ENCODE data around the gene ABCB6. TPM values are rescaled to one million over a fixed set of nuclear protein-coding genes. Genes with fewer than 3 reads are reported as not detected.

Gene ABCB6
- total RNA-seq, 6 experiments from 2014 or later: 12.5 to 16.5 (median 13.9) TPM

GRCh38 chr2:219177552-219178376, 41.0 kb downstream of the ABCB6 start, which contains the start of gene RETREG2:
Gene RETREG2 (plus strand): TSS chr2:219178275. CDS start chr2:219178353, 78 bp downstream.
- peaks cover 38% of the 10 kb centered on the region for H3K4me1 Mint-ChIP-seq (ENCODE audit: low read depth)
- H3K27me3 Mint-ChIP-seq (ENCODE audit: insufficient read depth): peaks cover 2% of the 10 kb centered on the region
- DNase-seq: peak; percentile 71
- peak within 1 kb of the TSS; percentile 94 for H3K4me3 Mint-ChIP-seq
- TF ChIP-seq, protein P1, sequence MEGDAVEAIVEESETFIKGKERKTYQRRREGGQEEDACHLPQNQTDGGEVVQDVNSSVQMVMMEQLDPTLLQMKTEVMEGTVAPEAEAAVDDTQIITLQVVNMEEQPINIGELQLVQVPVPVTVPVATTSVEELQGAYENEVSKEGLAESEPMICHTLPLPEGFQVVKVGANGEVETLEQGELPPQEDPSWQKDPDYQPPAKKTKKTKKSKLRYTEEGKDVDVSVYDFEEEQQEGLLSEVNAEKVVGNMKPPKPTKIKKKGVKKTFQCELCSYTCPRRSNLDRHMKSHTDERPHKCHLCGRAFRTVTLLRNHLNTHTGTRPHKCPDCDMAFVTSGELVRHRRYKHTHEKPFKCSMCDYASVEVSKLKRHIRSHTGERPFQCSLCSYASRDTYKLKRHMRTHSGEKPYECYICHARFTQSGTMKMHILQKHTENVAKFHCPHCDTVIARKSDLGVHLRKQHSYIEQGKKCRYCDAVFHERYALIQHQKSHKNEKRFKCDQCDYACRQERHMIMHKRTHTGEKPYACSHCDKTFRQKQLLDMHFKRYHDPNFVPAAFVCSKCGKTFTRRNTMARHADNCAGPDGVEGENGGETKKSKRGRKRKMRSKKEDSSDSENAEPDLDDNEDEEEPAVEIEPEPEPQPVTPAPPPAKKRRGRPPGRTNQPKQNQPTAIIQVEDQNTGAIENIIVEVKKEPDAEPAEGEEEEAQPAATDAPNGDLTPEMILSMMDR (IDR thresholded peaks at IDR 0.05): peak; percentile 76
- H3K36me3 Mint-ChIP-seq (ENCODE audit: low read depth): peaks cover 27% of the 10 kb centered on the region
- peak within 1 kb of the TSS; percentile 95 for H3K27ac Mint-ChIP-seq
- no peaks in the 10 kb centered on the region for H3K9me3 Mint-ChIP-seq

GRCh38 chr2:219176818-219177551, 41.8 kb downstream of the ABCB6 start, which contains the start of gene CNPPD1:
Gene CNPPD1 (minus strand): TSS chr2:219176925. CDS start chr2:219176828, 97 bp downstream.
- no peaks in the 10 kb centered on the region for H3K9me3 Mint-ChIP-seq
- H3K27ac Mint-ChIP-seq: peak within 1 kb of the TSS; percentile 95
- peaks cover 2% of the 10 kb centered on the region for H3K27me3 Mint-ChIP-seq (ENCODE audit: insufficient read depth)
- peaks cover 27% of the 10 kb centered on the region for H3K36me3 Mint-ChIP-seq (ENCODE audit: low read depth)
- peaks cover 38% of the 10 kb centered on the region for H3K4me1 Mint-ChIP-seq (ENCODE audit: low read depth)
- peak; percentile 60 for DNase-seq
- H3K4me3 Mint-ChIP-seq: peak within 1 kb of the TSS; percentile 94
- TF ChIP-seq, protein P1 (IDR thresholded peaks at IDR 0.05): no peak

DNA sequence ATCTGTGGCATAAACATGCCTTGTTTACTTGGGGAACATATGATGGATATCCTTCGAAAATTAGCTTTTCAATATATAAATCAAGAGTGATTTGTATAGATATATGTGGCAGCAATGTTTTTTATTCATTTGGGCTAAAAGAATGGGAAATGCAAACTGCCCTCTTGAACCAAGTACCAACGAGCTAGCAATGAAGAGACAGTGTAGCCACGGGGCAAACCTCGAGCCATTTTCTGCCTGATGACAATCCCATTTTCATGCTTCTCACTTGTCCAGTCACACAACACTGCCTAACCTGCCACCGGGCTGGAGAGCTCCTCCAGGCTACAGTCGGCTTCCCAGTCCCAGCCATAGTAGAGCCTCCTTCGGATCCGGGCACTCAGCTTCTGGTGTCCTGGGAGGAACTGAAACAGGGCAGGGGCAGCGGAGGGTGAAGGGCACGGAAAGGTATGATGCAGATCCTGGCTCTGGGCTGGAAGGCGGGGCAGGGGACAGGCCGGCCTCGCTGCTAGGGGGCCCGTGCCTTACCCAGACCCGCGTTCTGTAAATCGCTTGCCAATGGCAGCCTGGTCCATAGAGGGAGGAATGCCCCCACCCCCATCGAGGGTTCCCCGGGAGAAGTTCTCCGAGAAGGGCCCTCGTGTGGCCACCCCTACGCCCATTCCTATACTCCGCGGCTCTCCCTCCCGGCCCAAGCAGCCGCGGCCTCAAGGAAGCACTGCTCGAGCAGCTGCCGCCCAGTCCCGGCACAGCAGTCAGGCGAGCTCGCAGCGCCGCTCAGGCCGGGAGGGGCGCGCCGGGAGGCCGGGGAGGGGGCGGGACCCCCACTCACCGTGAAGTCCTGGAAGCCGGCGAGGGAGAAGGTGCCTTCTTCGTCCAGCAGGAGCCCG, 42.6 kb downstream of the ABCB6 start:
- TF ChIP-seq, protein P1 (IDR thresholded peaks at IDR 0.05): peak; percentile 53
- peak; percentile 30 for DNase-seq
- Mint-ChIP-seq H3K4me1 (ENCODE audit: low read depth) (peaks cover 45% of the 10 kb centered on the region), H3K27me3 (ENCODE audit: insufficient read depth) (peaks cover 2% of the 10 kb centered on the region), H3K9me3 (no peaks in the 10 kb centered on the region), H3K4me3 (peak overlapping the region; percentile 94), H3K27ac (peak overlapping the region; percentile 64), H3K36me3 (ENCODE audit: low read depth) (peaks cover 28% of the 10 kb centered on the region)

DNA sequence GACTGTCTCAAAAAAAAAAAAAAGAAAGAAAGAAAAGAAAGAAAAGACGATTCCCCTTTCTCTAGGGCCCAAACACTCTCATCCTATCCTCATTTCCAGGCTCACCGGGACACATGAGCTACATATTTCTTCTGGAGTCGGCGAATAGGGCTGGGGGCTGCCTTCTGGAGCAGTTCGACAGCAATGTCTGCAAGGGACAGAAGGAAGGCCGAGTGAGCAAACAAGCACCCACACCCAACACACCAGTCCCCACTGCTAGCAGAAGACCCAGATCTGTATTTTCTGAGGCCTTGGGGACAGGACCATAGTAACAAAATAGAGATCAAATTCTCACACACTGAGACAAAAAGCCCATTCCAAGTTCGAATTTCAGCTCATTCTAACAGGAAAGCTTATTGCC, 43.3 kb downstream of the ABCB6 start:
- peak overlapping the region; percentile 94 for H3K4me3 Mint-ChIP-seq
- peaks cover 2% of the 10 kb centered on the region for H3K27me3 Mint-ChIP-seq (ENCODE audit: insufficient read depth)
- H3K36me3 Mint-ChIP-seq (ENCODE audit: low read depth): peaks cover 22% of the 10 kb centered on the region
- DNase-seq: no peak
- H3K27ac Mint-ChIP-seq: no peak overlapping the region
- no peaks in the 10 kb centered on the region for H3K9me3 Mint-ChIP-seq
- TF ChIP-seq, protein P1 (IDR thresholded peaks at IDR 0.05): no peak
- peaks cover 48% of the 10 kb centered on the region for H3K4me1 Mint-ChIP-seq (ENCODE audit: low read depth)

- TF ChIP-seq, protein P1 (IDR thresholded peaks at IDR 0.05): no peak
- no peak for DNase-seq
- Mint-ChIP-seq H3K4me1 (ENCODE audit: low read depth) (peaks cover 48% of the 10 kb centered on the region), H3K9me3 (no peaks in the 10 kb centered on the region), H3K36me3 (ENCODE audit: low read depth) (peaks cover 20% of the 10 kb centered on the region), H3K27me3 (ENCODE audit: insufficient read depth) (peaks cover 2% of the 10 kb centered on the region), H3K4me3 (no peak overlapping the region), H3K27ac (no peak overlapping the region)
Observed at GRCh38 chr2:219174801-219175200, 44.0 kb downstream of the ABCB6 start.
